Esophagus squamous epithelium (tissue), 4 donors: Measurements from ENCODE around the gene RGS7.

Source experiments
- POLR2A ChIP-seq, 4 donors: fragments of 450-650 bp; IDR thresholded peaks; one replicate each; pipeline ENCODE4 v1.6.1; 2017; ENCODE audit warnings: antibody characterized with exemption in 4 of 4, mild to moderate bottlenecking in 4 of 4, moderate library complexity in 3 of 4
- TF ChIP-seq, protein P1 (sequence below), 6 experiments: fragments of 450-650 bp in 4 of 6; fragments of 200-600 bp in 2 of 6; sonication (generic) in 2 of 6; IDR thresholded peaks; one replicate each; pipeline ENCODE4 v1.5.1; 2016 to 2019; ENCODE audit warnings: antibody characterized with exemption in 6 of 6, mild to moderate bottlenecking in 4 of 6, moderate library complexity in 4 of 6

DNA sequence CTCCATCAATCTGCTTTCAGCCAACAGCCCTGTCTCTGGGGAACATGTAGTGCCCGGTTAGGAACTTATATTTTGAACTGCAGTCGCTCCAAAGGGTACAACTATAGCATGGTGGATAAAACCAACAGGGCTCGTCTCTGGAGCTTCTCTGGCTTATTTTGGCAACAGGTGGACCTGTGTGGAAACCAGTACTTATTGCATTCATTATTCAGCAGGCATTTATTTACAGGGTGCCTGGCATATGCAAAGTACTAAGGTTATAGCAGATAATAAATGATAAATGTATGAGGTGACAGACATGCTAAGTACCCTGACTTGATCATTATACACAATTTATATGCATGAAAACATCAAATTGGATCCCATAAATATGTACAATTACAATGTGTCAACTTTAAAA lies 93.7 kb downstream of the RGS7 start:
- TF ChIP-seq, protein P1, sequence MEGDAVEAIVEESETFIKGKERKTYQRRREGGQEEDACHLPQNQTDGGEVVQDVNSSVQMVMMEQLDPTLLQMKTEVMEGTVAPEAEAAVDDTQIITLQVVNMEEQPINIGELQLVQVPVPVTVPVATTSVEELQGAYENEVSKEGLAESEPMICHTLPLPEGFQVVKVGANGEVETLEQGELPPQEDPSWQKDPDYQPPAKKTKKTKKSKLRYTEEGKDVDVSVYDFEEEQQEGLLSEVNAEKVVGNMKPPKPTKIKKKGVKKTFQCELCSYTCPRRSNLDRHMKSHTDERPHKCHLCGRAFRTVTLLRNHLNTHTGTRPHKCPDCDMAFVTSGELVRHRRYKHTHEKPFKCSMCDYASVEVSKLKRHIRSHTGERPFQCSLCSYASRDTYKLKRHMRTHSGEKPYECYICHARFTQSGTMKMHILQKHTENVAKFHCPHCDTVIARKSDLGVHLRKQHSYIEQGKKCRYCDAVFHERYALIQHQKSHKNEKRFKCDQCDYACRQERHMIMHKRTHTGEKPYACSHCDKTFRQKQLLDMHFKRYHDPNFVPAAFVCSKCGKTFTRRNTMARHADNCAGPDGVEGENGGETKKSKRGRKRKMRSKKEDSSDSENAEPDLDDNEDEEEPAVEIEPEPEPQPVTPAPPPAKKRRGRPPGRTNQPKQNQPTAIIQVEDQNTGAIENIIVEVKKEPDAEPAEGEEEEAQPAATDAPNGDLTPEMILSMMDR (IDR thresholded peaks at IDR 0.05): no peak
- no peak for TF ChIP-seq POLR2A (IDR thresholded peaks at IDR 0.05)
